Measurements from ENCODE around the gene DNM1. TPM values are rescaled to one million over a fixed set of nuclear protein-coding genes. Genes with fewer than 3 reads are reported as not detected.
A peak's percentile ranks its signal among the peaks of the same experiment; 100 is the strongest.

The DNM1 gene
- total RNA-seq, 1 donor from 2014 or later: 87.0 TPM

- Mint-ChIP-seq H3K4me1 (ENCODE audit: low read depth) (peaks cover 9% of the 10 kb centered on the region), H3K27ac (ENCODE audit: unreplicated experiment) (no peak overlapping the region), H3K9me3 (ENCODE audit: low read depth) (no peaks in the 10 kb centered on the region), H3K27me3 (ENCODE audit: low read depth) (no peaks in the 10 kb centered on the region), H3K4me3 (ENCODE audit: unreplicated experiment) (no peak overlapping the region), H3K36me3 (ENCODE audit: low read depth) (peaks cover 4% of the 10 kb centered on the region)
- no peak for TF ChIP-seq CTCF (IDR thresholded peaks at IDR 0.05)
- DNase-seq (ENCODE audit: low spot score): no peak
Observed at GRCh38 chr9:128304136-128304970, 101.2 kb downstream of the DNM1 start.

Small RNA genes lying within 50 kb of the gene (microRNA-seq; reads per million reads assigned to microRNA genes)
- gene MIR199B (ENCODE audit: borderline number of aligned reads) (1,533 reads per million, percentile 83 among the genes with 10 or more reads in this experiment), gene MIR3154 (ENCODE audit: borderline number of aligned reads) (not detected)

Other genes with a start within 250 kb of the DNM1 start
- 39.4 to 63.0 TPM (median 61.8 TPM) in 3 replicates for gene EEIG1, start 222.4 kb upstream of the DNM1 start, total RNA-seq
- gene NAIF1, start 136.1 kb upstream of the DNM1 start, total RNA-seq: 6.8 to 8.8 TPM (median 7.8 TPM) in 3 replicates
- 10.6 to 17.6 TPM (median 15.8 TPM) in 3 replicates for gene SLC25A25, start 135.1 kb upstream of the DNM1 start, total RNA-seq
- gene PTGES2, start 75.7 kb upstream of the DNM1 start, total RNA-seq: 43.5 to 53.6 TPM (median 49.3 TPM) in 3 replicates
- not detected in 3 replicates for gene LCN2, start 53.9 kb upstream of the DNM1 start, total RNA-seq
- gene BBLN, start 43.1 kb upstream of the DNM1 start, total RNA-seq: 78.8 to 85.3 TPM (median 80.2 TPM) in 3 replicates
- 130 to 147 TPM (median 140 TPM) in 3 replicates for gene CIZ1, start 11.8 kb upstream of the DNM1 start, total RNA-seq
- gene GOLGA2, start 72.6 kb downstream of the DNM1 start, total RNA-seq: 201 to 243 TPM (median 210 TPM) in 3 replicates
- gene SWI5, start 72.9 kb downstream of the DNM1 start, total RNA-seq: 29.4 to 33.7 TPM (median 31.7 TPM) in 3 replicates
- gene TRUB2, start 119.1 kb downstream of the DNM1 start, total RNA-seq: 19.8 to 22.2 TPM (median 20.8 TPM) in 3 replicates
- 19.7 to 37.5 TPM (median 24.5 TPM) in 3 replicates for gene COQ4, start 119.5 kb downstream of the DNM1 start, total RNA-seq
- 38.4 to 42.1 TPM (median 41.7 TPM) in 3 replicates for gene SLC27A4, start 137.1 kb downstream of the DNM1 start, total RNA-seq
- 50.5 to 60.6 TPM (median 57.6 TPM) in 3 replicates for gene URM1, start 168.0 kb downstream of the DNM1 start, total RNA-seq
- 217 to 282 TPM (median 280 TPM) in 3 replicates for gene CERCAM, start 217.5 kb downstream of the DNM1 start, total RNA-seq

Measured in chondrocyte (in vitro differentiated cells).